Choroid plexus epithelial cell (primary cell): ENCODE measurements around the gene OSBPL5.

Source experiments
- DNase-seq: peaks from one replicate; pipeline ENCODE4 v3.0.0-alpha.2; 2010; ENCODE audit warnings: low read depth
- H3K4me3 ChIP-seq: 2 replicates; pipeline ENCODE4 v1.5.1; 2011; ENCODE audit warnings: low read depth, mild to moderate bottlenecking, control low read depth, low read length, moderate library complexity
- CTCF ChIP-seq: conservative IDR thresholded peaks from 2 replicates; pipeline ENCODE4 v1.5.1; 2011; ENCODE audit warnings: low read depth, mild to moderate bottlenecking, control low read depth, inconsistent platforms, low read length, moderate library complexity

OSBPL5 gene

GRCh38 chr11:3081386-3081751 lies 83.7 kb downstream of the OSBPL5 start:
- TF ChIP-seq CTCF, result no peak
- no peak overlapping the region for H3K4me3 ChIP-seq
- DNase-seq, result no peak

- no peak for TF ChIP-seq CTCF
- no peak for DNase-seq
These were observed 84.3 kb downstream of the OSBPL5 start for GRCh38 chr11:3080733-3081385.

GRCh38 chr11:3080104-3080503 lies 85.0 kb downstream of the OSBPL5 start:
- TF ChIP-seq CTCF, result no peak
- DNase-seq, result peak; percentile 55
- H3K4me3 ChIP-seq, result no peak overlapping the region

More at GRCh38 chr11:3080733-3081385, 84.3 kb downstream of the OSBPL5 start:
- no peak overlapping the region for H3K4me3 ChIP-seq

- no peak for TF ChIP-seq CTCF
- no peak overlapping the region for H3K4me3 ChIP-seq
- no peak for DNase-seq
These were observed 87.2 kb downstream of the OSBPL5 start for GRCh38 chr11:3077846-3078440.

GRCh38 chr11:3077189-3077836 lies 87.8 kb downstream of the OSBPL5 start:
- no peak for TF ChIP-seq CTCF
- H3K4me3 ChIP-seq, result no peak overlapping the region

GRCh38 chr11:3074912-3075589 lies 90.1 kb downstream of the OSBPL5 start:
- TF ChIP-seq CTCF, result no peak
- no peak for DNase-seq
- no peak overlapping the region for H3K4me3 ChIP-seq

More at GRCh38 chr11:3077189-3077836, 87.8 kb downstream of the OSBPL5 start:
- no peak for DNase-seq
